ENCODE measurements around the gene NECTIN2. TPM values are rescaled to one million over a fixed set of nuclear protein-coding genes. Genes with fewer than 3 reads are reported as not detected.

Gene NECTIN2
- 100 to 1,000 TPM in 2 of 4 donors, 10 to 100 TPM in 2; 72.5 to 153 (median 100) TPM for polyA plus RNA-seq
- long read RNA-seq, donor 1, transcript NECTIN2-201 (9 exons, 2,466 nt) = minor isoform, 5 of 87 reads
- long read RNA-seq, donor 1, transcript NECTIN2-202 (6 exons, 2,112 nt) = major isoform, 53 of 87 reads
- long read RNA-seq, donor 1, partial matches to known transcripts = 29 of 87 reads
- long read RNA-seq, donor 1, other reads (novel, unspliced or antisense) = 0 of 87 reads
- long read RNA-seq, donor 2, transcript NECTIN2-202 (6 exons, 2,112 nt) = major isoform, 10 of 32 reads
- long read RNA-seq, donor 2, transcript NECTIN2-201 (9 exons, 2,466 nt) = minor isoform, 8 of 32 reads
- long read RNA-seq, donor 2, partial matches to known transcripts = 14 of 32 reads
- long read RNA-seq, donor 2, other reads (novel, unspliced or antisense) = 0 of 32 reads
- long read RNA-seq, donor 3, transcript NECTIN2-202 (6 exons, 2,112 nt) = major isoform, 16 of 63 reads
- long read RNA-seq, donor 3, partial matches to known transcripts = 43 of 63 reads
- long read RNA-seq, donor 3, other reads (novel, unspliced or antisense) = 0 of 63 reads
- long read RNA-seq, donor 4 = 0 reads
- long read RNA-seq, donor 5, partial matches to known transcripts = 21 of 24 reads
- long read RNA-seq, donor 5, other reads (novel, unspliced or antisense) = 0 of 24 reads
- long read RNA-seq, donor 6, transcript NECTIN2-201 (9 exons, 2,466 nt) = minor isoform, 7 of 33 reads
- long read RNA-seq, donor 6, transcript NECTIN2-202 (6 exons, 2,112 nt) = major isoform, 17 of 33 reads
- long read RNA-seq, donor 6, partial matches to known transcripts = 9 of 33 reads
- long read RNA-seq, donor 6, other reads (novel, unspliced or antisense) = 0 of 33 reads
- long read RNA-seq, donor 7, transcript NECTIN2-202 (6 exons, 2,112 nt) = major isoform, 28 of 54 reads
- long read RNA-seq, donor 7, transcript NECTIN2-201 (9 exons, 2,466 nt) = minor isoform, 9 of 54 reads
- long read RNA-seq, donor 7, partial matches to known transcripts = 17 of 54 reads
- long read RNA-seq, donor 7, other reads (novel, unspliced or antisense) = 0 of 54 reads
- long read RNA-seq, donor 8, partial matches to known transcripts = 0 of 2 reads
- long read RNA-seq, donor 8, other reads (novel, unspliced or antisense) = 0 of 2 reads
- long read RNA-seq, donor 9, transcript NECTIN2-202 (6 exons, 2,112 nt) = major isoform, 6 of 9 reads
- long read RNA-seq, donor 9, partial matches to known transcripts = 0 of 9 reads
- long read RNA-seq, donor 9, other reads (novel, unspliced or antisense) = 0 of 9 reads
- long read RNA-seq, donor 10, transcript NECTIN2-201 (9 exons, 2,466 nt) = minor isoform, 9 of 45 reads
- long read RNA-seq, donor 10, transcript NECTIN2-202 (6 exons, 2,112 nt) = major isoform, 16 of 45 reads
- long read RNA-seq, donor 10, partial matches to known transcripts = 20 of 45 reads
- long read RNA-seq, donor 10, other reads (novel, unspliced or antisense) = 0 of 45 reads

- FAIRE-seq (no peak), DNase-seq (peak; percentile 99 to 100)
- H3K4me3 ChIP-seq (ENCODE audit: low read depth in 1 of 3, low read length in 3 of 3) = peak within 1 kb of the TSS; percentile 81 to 97 (median 92)
- H3K27me3 ChIP-seq (ENCODE audit: control insufficient read depth in 3 of 3, insufficient read depth in 3 of 3, low read length in 3 of 3) = no peaks in the 10 kb centered on the region
- peaks cover 0 to 37% (median 0%) of the 10 kb centered on the region in 3 donors for H3K4me1 ChIP-seq (ENCODE audit: control insufficient read depth in 3 of 3, insufficient read depth in 2 of 3, low read depth in 1 of 3, low read length in 2 of 3)
- H3K36me3 ChIP-seq (ENCODE audit: control insufficient read depth in 3 of 3, insufficient read depth in 2 of 3, low read depth in 1 of 3, low read length in 3 of 3) = peaks cover 0 to 20% (median 0%) of the 10 kb centered on the region in 3 donors
- no peaks in the 10 kb centered on the region for H3K9me3 ChIP-seq (ENCODE audit: control insufficient read depth in 2 of 2, insufficient read depth in 1 of 2, low read depth in 1 of 2, low read length in 1 of 2)
- H3K27ac ChIP-seq (ENCODE audit: low read depth in 1 of 3, low read length in 2 of 3) = peak within 1 kb of the TSS; percentile 97 to 100 (median 98)
- WGBS, 3 donors = 0 to 1% (median 1%) methylated on average over 55 to 67 of the region's 67 CpGs
These were observed at the start of gene NECTIN2 for GRCh38 chr19:44845612-44846454. Gene NECTIN2 (plus strand): TSS chr19:44846297. CDS start chr19:44846526, 229 bp downstream.

- Histone ChIP-seq H3K36me3 (ENCODE audit: control insufficient read depth in 3 of 3, insufficient read depth in 2 of 3, low read depth in 1 of 3, low read length in 3 of 3) (peaks cover 0 to 85% (median 17%) of the 10 kb centered on the region in 3 donors), H3K4me3 (ENCODE audit: low read depth in 1 of 3, low read length in 3 of 3) (no peak overlapping the region), H3K27ac (ENCODE audit: low read depth in 1 of 3, low read length in 2 of 3) (peak overlapping the region in 1 of 3 donors; percentile 53), H3K27me3 (ENCODE audit: control insufficient read depth in 3 of 3, insufficient read depth in 3 of 3, low read length in 3 of 3) (no peaks in the 10 kb centered on the region), H3K9me3 (ENCODE audit: control insufficient read depth in 2 of 2, insufficient read depth in 1 of 2, low read depth in 1 of 2, low read length in 1 of 2) (no peaks in the 10 kb centered on the region), H3K4me1 (ENCODE audit: control insufficient read depth in 3 of 3, insufficient read depth in 2 of 3, low read depth in 1 of 3, low read length in 2 of 3) (peaks cover 0 to 13% (median 0%) of the 10 kb centered on the region in 3 donors)
- DNase-seq = no peak
- FAIRE-seq = no peak
- 49 to 72% (median 58%) methylated on average over 12 of the region's 12 CpGs for WGBS, 3 donors
These were observed 49.4 kb upstream of the NECTIN2 start for GRCh38 chr19:44796701-44797115.

GRCh38 chr19:44799627-44800346 is 46.3 kb upstream of the NECTIN2 start:
- peaks cover 0 to 9% of the 10 kb centered on the region in 2 donors for H3K9me3 ChIP-seq (ENCODE audit: control insufficient read depth in 2 of 2, insufficient read depth in 1 of 2, low read depth in 1 of 2, low read length in 1 of 2)
- H3K27me3 ChIP-seq (ENCODE audit: control insufficient read depth in 3 of 3, insufficient read depth in 3 of 3, low read length in 3 of 3) = no peaks in the 10 kb centered on the region
- FAIRE-seq = no peak
- peak overlapping the region in 1 of 3 donors; percentile 4 for H3K27ac ChIP-seq (ENCODE audit: low read depth in 1 of 3, low read length in 2 of 3)
- peaks cover 0 to 13% (median 0%) of the 10 kb centered on the region in 3 donors for H3K4me1 ChIP-seq (ENCODE audit: control insufficient read depth in 3 of 3, insufficient read depth in 2 of 3, low read depth in 1 of 3, low read length in 2 of 3)
- WGBS, 3 donors = 70 to 71% (median 71%) methylated on average over 9 to 10 of the region's 10 CpGs
- no peak for DNase-seq
- no peak overlapping the region for H3K4me3 ChIP-seq (ENCODE audit: low read depth in 1 of 3, low read length in 3 of 3)
- H3K36me3 ChIP-seq (ENCODE audit: control insufficient read depth in 3 of 3, insufficient read depth in 2 of 3, low read depth in 1 of 3, low read length in 3 of 3) = peaks cover 0 to 77% (median 3%) of the 10 kb centered on the region in 3 donors

GRCh38 chr19:44800461-44800860 is 45.6 kb upstream of the NECTIN2 start:
- Histone ChIP-seq H3K36me3 (ENCODE audit: control insufficient read depth in 3 of 3, insufficient read depth in 2 of 3, low read depth in 1 of 3, low read length in 3 of 3) (peaks cover 0 to 73% (median 3%) of the 10 kb centered on the region in 3 donors), H3K4me3 (ENCODE audit: low read depth in 1 of 3, low read length in 3 of 3) (no peak overlapping the region), H3K27me3 (ENCODE audit: control insufficient read depth in 3 of 3, insufficient read depth in 3 of 3, low read length in 3 of 3) (no peaks in the 10 kb centered on the region), H3K27ac (ENCODE audit: low read depth in 1 of 3, low read length in 2 of 3) (peak overlapping the region in 1 of 3 donors; percentile 4), H3K9me3 (ENCODE audit: control insufficient read depth in 2 of 2, insufficient read depth in 1 of 2, low read depth in 1 of 2, low read length in 1 of 2) (peaks cover 0 to 9% of the 10 kb centered on the region in 2 donors), H3K4me1 (ENCODE audit: control insufficient read depth in 3 of 3, insufficient read depth in 2 of 3, low read depth in 1 of 3, low read length in 2 of 3) (peaks cover 0 to 13% (median 0%) of the 10 kb centered on the region in 3 donors)
- peak; percentile 79 to 92 for DNase-seq
- no peak for FAIRE-seq
- 0 to 6% (median 5%) methylated on average over 3 of the region's 3 CpGs for WGBS, 3 donors

- H3K27me3 ChIP-seq (ENCODE audit: control insufficient read depth in 3 of 3, insufficient read depth in 3 of 3, low read length in 3 of 3) = no peaks in the 10 kb centered on the region
- no peak overlapping the region for H3K27ac ChIP-seq (ENCODE audit: low read depth in 1 of 3, low read length in 2 of 3)
- peaks cover 0 to 9% of the 10 kb centered on the region in 2 donors for H3K9me3 ChIP-seq (ENCODE audit: control insufficient read depth in 2 of 2, insufficient read depth in 1 of 2, low read depth in 1 of 2, low read length in 1 of 2)
- peaks cover 0 to 19% (median 4%) of the 10 kb centered on the region in 3 donors for H3K4me1 ChIP-seq (ENCODE audit: control insufficient read depth in 3 of 3, insufficient read depth in 2 of 3, low read depth in 1 of 3, low read length in 2 of 3)
- 87 to 92% (median 91%) methylated on average over 13 of the region's 13 CpGs for WGBS, 3 donors
- H3K36me3 ChIP-seq (ENCODE audit: control insufficient read depth in 3 of 3, insufficient read depth in 2 of 3, low read depth in 1 of 3, low read length in 3 of 3) = peaks cover 0 to 40% (median 0%) of the 10 kb centered on the region in 3 donors
- no peak for FAIRE-seq
- H3K4me3 ChIP-seq (ENCODE audit: low read depth in 1 of 3, low read length in 3 of 3) = no peak overlapping the region
- DNase-seq = no peak
These were observed 42.4 kb upstream of the NECTIN2 start for GRCh38 chr19:44803442-44804428.

GRCh38 chr19:44806291-44806690 is 39.8 kb upstream of the NECTIN2 start:
- no peak overlapping the region for H3K27ac ChIP-seq (ENCODE audit: low read depth in 1 of 3, low read length in 2 of 3)
- 85 to 88% (median 86%) methylated on average over 7 of the region's 7 CpGs for WGBS, 3 donors
- H3K27me3 ChIP-seq (ENCODE audit: control insufficient read depth in 3 of 3, insufficient read depth in 3 of 3, low read length in 3 of 3) = no peaks in the 10 kb centered on the region
- peaks cover 0 to 9% of the 10 kb centered on the region in 2 donors for H3K9me3 ChIP-seq (ENCODE audit: control insufficient read depth in 2 of 2, insufficient read depth in 1 of 2, low read depth in 1 of 2, low read length in 1 of 2)
- peaks cover 0 to 31% (median 0%) of the 10 kb centered on the region in 3 donors for H3K36me3 ChIP-seq (ENCODE audit: control insufficient read depth in 3 of 3, insufficient read depth in 2 of 3, low read depth in 1 of 3, low read length in 3 of 3)
- FAIRE-seq (no peak), DNase-seq (no peak)
- H3K4me1 ChIP-seq (ENCODE audit: control insufficient read depth in 3 of 3, insufficient read depth in 2 of 3, low read depth in 1 of 3, low read length in 2 of 3) = peaks cover 3 to 31% (median 4%) of the 10 kb centered on the region in 3 donors
- no peak overlapping the region for H3K4me3 ChIP-seq (ENCODE audit: low read depth in 1 of 3, low read length in 3 of 3)

Measured in small intestine (tissue), 16 donors.